Stomach (tissue), 4 donors: ENCODE measurements around the gene SLC23A3.

Source experiments
- POLR2A ChIP-seq, 4 donors: fragments of 450-650 bp; IDR thresholded peaks; one replicate each; pipeline ENCODE4 v1.6.1; 2016; ENCODE audit warnings: antibody characterized with exemption in 4 of 4, control low read depth in 2 of 4, mild to moderate bottlenecking in 1 of 4, moderate library complexity in 1 of 4
- POLR2AphosphoS5 ChIP-seq, 3 donors: sonication (generic); formaldehyde crosslinking; IDR thresholded peaks; one replicate each; pipeline ENCODE4 v1.6.1; 2016; ENCODE audit warnings: antibody characterized with exemption in 3 of 3
- TF ChIP-seq, protein P1 (sequence below), 7 experiments: fragments of 450-650 bp in 4 of 7; fragments of 200-600 bp in 3 of 7; sonication (generic) in 3 of 7; IDR thresholded peaks; one replicate each; pipeline ENCODE4 v1.5.1; 2016 to 2019; ENCODE audit warnings: antibody characterized with exemption in 7 of 7, control low read depth in 2 of 7, mild to moderate bottlenecking in 1 of 7

DNA sequence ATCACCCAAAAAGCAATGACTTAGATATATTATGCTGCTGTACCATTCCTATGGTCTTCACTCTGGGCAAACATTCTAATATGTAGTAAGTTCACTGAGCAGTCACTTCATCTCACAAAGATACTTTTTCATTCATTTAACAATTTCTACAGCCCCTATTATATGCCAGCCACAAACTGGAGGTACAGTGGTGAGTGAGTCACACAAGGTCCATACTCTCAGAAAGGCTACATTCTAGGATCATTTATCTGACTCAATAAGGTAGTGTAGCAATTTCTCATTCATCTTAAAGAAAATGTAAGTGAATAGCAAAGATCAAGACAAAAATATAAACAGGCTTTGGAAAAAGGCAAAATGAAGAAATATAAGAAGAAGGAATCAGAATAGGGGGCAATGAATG is 49.7 kb downstream of the SLC23A3 start:
- TF ChIP-seq, protein P1, sequence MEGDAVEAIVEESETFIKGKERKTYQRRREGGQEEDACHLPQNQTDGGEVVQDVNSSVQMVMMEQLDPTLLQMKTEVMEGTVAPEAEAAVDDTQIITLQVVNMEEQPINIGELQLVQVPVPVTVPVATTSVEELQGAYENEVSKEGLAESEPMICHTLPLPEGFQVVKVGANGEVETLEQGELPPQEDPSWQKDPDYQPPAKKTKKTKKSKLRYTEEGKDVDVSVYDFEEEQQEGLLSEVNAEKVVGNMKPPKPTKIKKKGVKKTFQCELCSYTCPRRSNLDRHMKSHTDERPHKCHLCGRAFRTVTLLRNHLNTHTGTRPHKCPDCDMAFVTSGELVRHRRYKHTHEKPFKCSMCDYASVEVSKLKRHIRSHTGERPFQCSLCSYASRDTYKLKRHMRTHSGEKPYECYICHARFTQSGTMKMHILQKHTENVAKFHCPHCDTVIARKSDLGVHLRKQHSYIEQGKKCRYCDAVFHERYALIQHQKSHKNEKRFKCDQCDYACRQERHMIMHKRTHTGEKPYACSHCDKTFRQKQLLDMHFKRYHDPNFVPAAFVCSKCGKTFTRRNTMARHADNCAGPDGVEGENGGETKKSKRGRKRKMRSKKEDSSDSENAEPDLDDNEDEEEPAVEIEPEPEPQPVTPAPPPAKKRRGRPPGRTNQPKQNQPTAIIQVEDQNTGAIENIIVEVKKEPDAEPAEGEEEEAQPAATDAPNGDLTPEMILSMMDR (IDR thresholded peaks at IDR 0.05) = no peak
- no peak for TF ChIP-seq POLR2AphosphoS5 (IDR thresholded peaks at IDR 0.05)
- TF ChIP-seq POLR2A (IDR thresholded peaks at IDR 0.05) = no peak
